AML-193 (cell line): ENCODE data around the gene SENP3.

Source experiments
- DNase-seq, 2 experiments: peaks; one replicate each; lab custom pipeline; 2025; lab: John Stamatoyannopoulos, UW

Gene SENP3

GRCh38 chr17:7556627-7557026 lies 5.1 kb upstream of the SENP3 start:
- no peak for DNase-seq

GRCh38 chr17:7557147-7557764 lies 4.5 kb upstream of the SENP3 start:
- DNase-seq = no peak

DNA sequence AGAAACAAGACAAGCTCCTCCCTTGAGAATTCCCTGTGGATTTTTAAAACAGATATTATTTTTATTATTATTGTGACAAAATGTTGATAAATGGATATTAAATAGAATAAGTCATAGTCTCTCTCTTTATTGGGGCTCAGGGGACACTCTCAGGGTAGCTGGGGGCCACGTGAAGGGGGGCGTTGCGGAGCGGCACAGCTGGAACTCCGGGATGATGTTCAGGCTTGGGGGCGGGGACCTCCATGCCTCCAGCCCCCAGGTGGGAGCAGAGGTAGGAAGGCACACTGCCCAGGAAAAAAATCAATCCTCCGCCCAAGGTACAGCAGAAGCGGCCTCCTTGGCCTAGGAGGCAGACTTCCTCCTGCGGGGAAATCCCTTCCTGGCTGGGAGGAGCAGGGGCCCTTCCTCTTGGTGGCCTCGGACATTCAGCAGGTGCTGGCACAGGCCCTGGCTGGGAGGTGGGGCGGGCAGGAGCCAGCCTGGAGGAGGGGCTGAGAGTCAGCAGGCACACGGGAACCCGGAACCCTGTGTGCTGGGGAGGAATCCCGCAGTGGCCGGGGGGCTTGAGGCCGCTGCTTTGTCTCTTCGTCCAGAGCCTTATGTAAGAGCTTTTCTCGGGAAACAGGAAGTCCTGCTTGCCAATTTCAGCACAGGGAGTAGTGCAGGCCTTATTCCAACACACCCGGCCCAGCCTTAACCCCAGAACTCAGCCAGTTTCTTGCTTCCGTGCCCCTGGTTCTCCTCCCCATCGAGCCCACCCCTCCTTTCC lies 3.8 kb upstream of the SENP3 start:
- peak; percentile 70 to 85 for DNase-seq

- DNase-seq = peak; percentile 74 to 82
Observed at GRCh38 chr17:7558544-7559319, 3.0 kb upstream of the SENP3 start, which contains the start of gene TNFSF13. Gene TNFSF13, plus strand, starts transcription at chr17:7558750. Its CDS starts 290 bp downstream, at chr17:7559040.

- no peak for DNase-seq
Observed at GRCh38 chr17:7559320-7560171, 2.2 kb upstream of the SENP3 start.

- DNase-seq = no peak
Observed at GRCh38 chr17:7560172-7561027, 1.3 kb upstream of the SENP3 start.

DNA sequence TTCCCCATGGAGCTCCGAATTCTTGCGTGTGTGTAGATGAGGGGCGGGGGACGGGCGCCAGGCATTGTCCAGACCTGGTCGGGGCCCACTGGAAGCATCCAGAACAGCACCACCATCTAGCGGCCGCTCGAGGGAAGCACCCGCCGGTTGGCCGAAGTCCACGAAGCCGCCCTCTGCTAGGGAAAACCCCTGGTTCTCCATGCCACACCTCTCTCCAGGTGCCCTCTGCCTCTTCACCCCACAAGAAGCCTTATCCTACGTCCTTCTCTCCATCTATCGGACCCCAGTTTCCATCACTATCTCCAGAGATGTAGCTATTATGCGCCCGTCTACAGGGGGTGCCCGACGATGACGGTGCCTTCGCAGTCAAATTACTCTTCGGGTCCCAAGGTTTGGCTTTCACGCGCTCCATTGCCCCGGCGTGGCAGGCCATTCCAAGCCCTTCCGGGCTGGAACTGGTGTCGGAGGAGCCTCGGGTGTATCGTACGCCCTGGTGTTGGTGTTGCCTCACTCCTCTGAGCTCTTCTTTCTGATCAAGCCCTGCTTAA lies 617 bp upstream of the SENP3 start:
- peak; percentile 42 to 47 for DNase-seq

DNA sequence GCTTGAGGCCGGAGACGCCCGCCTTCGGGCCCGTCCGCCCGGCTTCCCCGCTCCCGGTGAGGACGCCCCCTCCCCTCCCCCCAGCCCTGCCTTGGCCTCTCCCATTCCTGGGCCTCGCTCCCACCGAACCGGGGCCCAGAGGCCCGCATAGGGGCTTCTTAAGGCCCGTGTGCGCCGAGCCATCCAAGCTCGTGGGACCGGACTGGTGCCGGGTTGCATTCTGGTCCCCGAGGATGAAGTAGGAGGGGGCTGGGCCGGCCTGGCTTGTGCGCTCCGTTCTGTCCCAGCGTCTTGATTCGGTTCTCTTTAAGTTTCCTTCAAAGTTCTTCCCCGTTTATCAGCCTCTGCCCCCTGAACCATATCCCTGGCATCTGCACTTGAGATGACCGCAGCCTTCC lies 488 bp downstream of the SENP3 start:
- DNase-seq = no peak

GRCh38 chr17:7563115-7563869 lies 1.6 kb downstream of the SENP3 start:
- DNase-seq = no peak

- DNase-seq = no peak
Observed at GRCh38 chr17:7569571-7569970, 7.9 kb downstream of the SENP3 start.

GRCh38 chr17:7570351-7570750 lies 8.6 kb downstream of the SENP3 start:
- DNase-seq = no peak

DNA sequence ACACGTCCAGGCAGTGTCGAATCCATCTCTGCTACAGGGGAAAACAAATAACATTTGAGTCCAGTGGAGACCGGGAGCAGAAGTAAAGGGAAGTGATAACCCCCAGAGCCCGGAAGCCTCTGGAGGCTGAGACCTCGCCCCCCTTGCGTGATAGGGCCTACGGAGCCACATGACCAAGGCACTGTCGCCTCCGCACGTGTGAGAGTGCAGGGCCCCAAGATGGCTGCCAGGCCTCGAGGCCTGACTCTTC lies 10.5 kb downstream of the SENP3 start:
- peak in 1 of 2 experiments; percentile 96 for DNase-seq

GRCh38 chr17:7572588-7573323 lies 11.0 kb downstream of the SENP3 start:
- DNase-seq = peak; percentile 92 to 96

GRCh38 chr17:7573324-7574080 lies 11.8 kb downstream of the SENP3 start:
- peak; percentile 62 to 67 for DNase-seq

GRCh38 chr17:7574176-7574953 lies 12.6 kb downstream of the SENP3 start:
- no peak for DNase-seq

- DNase-seq = no peak
Observed at GRCh38 chr17:7575481-7575883, 13.8 kb downstream of the SENP3 start.

- no peak for DNase-seq
Observed at GRCh38 chr17:7575959-7576358, 14.2 kb downstream of the SENP3 start.

GRCh38 chr17:7576432-7576937 lies 14.8 kb downstream of the SENP3 start:
- no peak for DNase-seq
